Loucy (cell line): Measurements from ENCODE around the gene CER1.

Experiments used
- H2AFZ ChIP-seq: fragments of 200-600 bp; sonication (generic); 2 replicates; pipeline ENCODE4 v1.6.0; 2016; ENCODE audit warnings: antibody characterized with exemption, mild to moderate bottlenecking, low read length, moderate library complexity
- H3F3A ChIP-seq: fragments of 200-600 bp; 2 replicates; pipeline ENCODE4 v1.6.0; 2016; ENCODE audit warnings: antibody characterized with exemption, low read depth, mild to moderate bottlenecking
- H3K27me3 ChIP-seq: fragments of 200-600 bp; sonication (generic); 2 replicates; pipeline ENCODE4 v1.6.1; 2014; ENCODE audit warnings: low read length, mild to moderate bottlenecking; ENCODE audit not compliant: insufficient read depth, poor library complexity, severe bottlenecking
- H3K36me3 ChIP-seq: fragments of 200-600 bp; sonication (generic); 2 replicates; pipeline ENCODE4 v1.6.1; 2016; ENCODE audit warnings: low read length; ENCODE audit not compliant: insufficient read depth
- H3K4me1 ChIP-seq: fragments of 200-600 bp; sonication (generic); 2 replicates; pipeline ENCODE4 v1.5.1; 2014; ENCODE audit warnings: low read length, mild to moderate bottlenecking; ENCODE audit not compliant: insufficient read depth, poor library complexity, severe bottlenecking
- H3K4me2 ChIP-seq: fragments of 200-600 bp; sonication (generic); 2 replicates; pipeline ENCODE4 v1.6.0; 2014; ENCODE audit warnings: antibody characterized with exemption, low read length, low read depth, mild to moderate bottlenecking; ENCODE audit not compliant: poor library complexity, severe bottlenecking
- H3K4me3 ChIP-seq: fragments of 200-600 bp; sonication (generic); 2 replicates; pipeline ENCODE4 v1.5.1; 2014; ENCODE audit warnings: low read length, mild to moderate bottlenecking, mixed read lengths; ENCODE audit not compliant: poor library complexity, severe bottlenecking
- H3K79me2 ChIP-seq: fragments of 200-600 bp; sonication (generic); 2 replicates; pipeline ENCODE4 v1.6.1; 2014; ENCODE audit warnings: low read length; ENCODE audit not compliant: insufficient read depth
- H3K9ac ChIP-seq: fragments of 200-600 bp; sonication (generic); 2 replicates; pipeline ENCODE4 v1.6.0; 2014; ENCODE audit warnings: mild to moderate bottlenecking, low read depth, low read length, moderate library complexity; ENCODE audit not compliant: poor library complexity, severe bottlenecking
- H3K9me2 ChIP-seq: fragments of 200-600 bp; sonication (generic); replicated peaks from 2 replicates; pipeline ENCODE4 v1.6.1; 2016; ENCODE audit warnings: low read depth, low read length, mixed read lengths
- H3K9me3 ChIP-seq: fragments of 200-600 bp; sonication (generic); 2 replicates; pipeline ENCODE4 v1.6.1; 2014; ENCODE audit warnings: mild to moderate bottlenecking, antibody characterized with exemption, low read length, low read depth; ENCODE audit not compliant: insufficient read depth
- H4K20me1 ChIP-seq: fragments of 200-600 bp; sonication (generic); 2 replicates; pipeline ENCODE4 v1.6.0; 2014; ENCODE audit warnings: antibody characterized with exemption, low read length, mild to moderate bottlenecking; ENCODE audit not compliant: insufficient read depth, poor library complexity, severe bottlenecking
- CTCF ChIP-seq: fragments of 200-600 bp; sonication (generic); conservative IDR thresholded peaks from 2 replicates; pipeline ENCODE4 v1.5.1; 2014; ENCODE audit warnings: mild to moderate bottlenecking, antibody characterized with exemption, low read length
- EZH2phosphoT487 ChIP-seq: fragments of 200-600 bp; IDR thresholded peaks from 2 replicates; pipeline ENCODE4 v1.6.1; 2018; ENCODE audit warnings: antibody characterized with exemption, mild to moderate bottlenecking, moderate library complexity, borderline replicate concordance

The CER1 gene

DNA sequence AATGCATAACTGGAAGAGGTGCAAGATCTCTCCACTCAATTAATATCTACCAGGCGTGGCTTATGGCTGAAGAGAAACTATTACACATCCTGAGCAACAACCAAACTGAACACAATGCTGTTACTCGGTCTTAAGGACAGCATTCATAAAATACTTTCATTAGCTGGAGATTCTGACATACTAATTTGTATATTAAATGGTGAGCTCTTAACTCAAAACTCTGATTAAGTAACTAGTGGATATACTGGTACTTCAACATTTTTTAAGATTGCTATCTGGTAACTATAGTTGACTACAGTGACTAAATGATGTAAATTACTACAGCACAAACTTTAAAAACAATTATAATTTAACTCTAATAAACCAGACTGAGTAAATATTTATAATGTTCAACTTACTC lies 45.1 kb downstream of the CER1 start:
- Histone ChIP-seq H2AFZ (no peak overlapping the region), H3K36me3 (peaks cover 4% of the 10 kb centered on the region; the same call in 1 of the 2 replicates), H3K4me2 (no peak overlapping the region), H3F3A (no peaks in the 10 kb centered on the region), H3K79me2 (peaks cover 5% of the 10 kb centered on the region; the same call in 1 of the 2 replicates), H3K9ac (no peak overlapping the region), H3K9me2 (no peaks in the 10 kb centered on the region), H3K4me1 (peaks cover 4% of the 10 kb centered on the region), H4K20me1 (no peaks in the 10 kb centered on the region), H3K4me3 (no peak overlapping the region), H3K27me3 (no peaks in the 10 kb centered on the region), H3K9me3 (no peaks in the 10 kb centered on the region)
- TF ChIP-seq CTCF (no peak), EZH2phosphoT487 (no peak)

- no peaks in the 10 kb centered on the region for H3K27me3 ChIP-seq
- H3K4me1 ChIP-seq, result peaks cover 4% of the 10 kb centered on the region
- no peak overlapping the region for H3K4me2 ChIP-seq
- no peaks in the 10 kb centered on the region for H3K9me2 ChIP-seq
- TF ChIP-seq CTCF (no peak), EZH2phosphoT487 (no peak)
- H3F3A ChIP-seq, result no peaks in the 10 kb centered on the region
- H3K9me3 ChIP-seq, result no peaks in the 10 kb centered on the region
- no peak overlapping the region for H3K4me3 ChIP-seq
- H3K36me3 ChIP-seq, result peaks cover 9% of the 10 kb centered on the region; the same call in 1 of the 2 replicates
- 0 out of 2 replicates have a peak, but pooled peaks cover 5% of the 10 kb centered on the region for H3K79me2 ChIP-seq
- H4K20me1 ChIP-seq, result no peaks in the 10 kb centered on the region
- H3K9ac ChIP-seq, result no peak overlapping the region
- H2AFZ ChIP-seq, result no peak overlapping the region
Measured at GRCh38 chr9:14674630-14675029, 47.9 kb downstream of the CER1 start.

DNA sequence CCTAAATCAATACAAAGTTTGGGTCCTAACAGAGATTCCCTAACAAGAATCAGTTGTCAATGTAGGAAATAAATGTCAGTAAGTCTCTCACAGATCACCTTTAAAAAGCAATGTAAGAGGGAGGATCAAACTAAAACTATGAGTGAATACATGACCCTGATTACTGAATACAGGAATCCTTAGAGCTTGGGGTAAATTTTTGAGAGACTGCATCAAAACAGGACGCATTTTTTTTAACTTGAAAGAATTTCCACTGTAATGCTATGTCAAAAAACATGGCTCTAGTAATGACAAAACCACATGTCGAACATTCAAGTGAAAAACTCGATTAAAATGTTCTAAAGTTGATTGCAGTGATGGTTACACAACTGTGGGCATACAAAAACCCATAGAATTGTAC lies 51.2 kb downstream of the CER1 start:
- Histone ChIP-seq H2AFZ (no peak overlapping the region), H3K27me3 (no peaks in the 10 kb centered on the region), H3K36me3 (peaks cover 9% of the 10 kb centered on the region; the same call in 1 of the 2 replicates), H3K79me2 (no peaks in the 10 kb centered on the region), H3K4me3 (no peak overlapping the region), H3F3A (no peaks in the 10 kb centered on the region), H3K4me2 (no peak overlapping the region), H3K9me3 (no peaks in the 10 kb centered on the region), H4K20me1 (no peaks in the 10 kb centered on the region), H3K4me1 (peaks cover 4% of the 10 kb centered on the region), H3K9ac (no peak overlapping the region), H3K9me2 (no peaks in the 10 kb centered on the region)
- TF ChIP-seq EZH2phosphoT487 (no peak), CTCF (no peak)
